GM12878 (cell line): ENCODE data around the gene PRRT4.
A peak's percentile ranks its signal among the peaks of the same experiment; 100 is the strongest.

ENCODE experiments used
- CTCF ChIP-seq, 3 experiments: IDR thresholded peaks in 2 of 3; conservative IDR thresholded peaks in 1 of 3; 2 replicates each; pipeline ENCODE4 v1.5.1; 2011; ENCODE audit warnings: low read depth in 3 of 3, low read length in 3 of 3, mild to moderate bottlenecking in 3 of 3, control low read depth in 2 of 3, moderate library complexity in 2 of 3, inconsistent platforms in 1 of 3, mixed read lengths in 1 of 3; ENCODE audit not compliant: control insufficient read depth in 2 of 3, insufficient read depth in 1 of 3; ENCODE audit errors: extremely low read depth in 1 of 3
- FOS ChIP-seq: IDR thresholded peaks from 3 replicates; pipeline ENCODE4 v1.6.1; 2011; ENCODE audit warnings: borderline replicate concordance; ENCODE audit not compliant: insufficient read length; ENCODE audit errors: extremely low read depth
- FOXM1 ChIP-seq: IDR thresholded peaks from 2 replicates; pipeline ENCODE4 v1.6.1; 2012; ENCODE audit warnings: low read depth, mild to moderate bottlenecking, inconsistent platforms, low read length, moderate library complexity
- NFIC ChIP-seq: IDR thresholded peaks from 2 replicates; pipeline ENCODE4 v1.6.1; 2012; ENCODE audit warnings: low read depth, mild to moderate bottlenecking, inconsistent platforms, low read length, moderate library complexity
- PAX5 ChIP-seq: IDR thresholded peaks from 2 replicates; pipeline ENCODE4 v1.6.1; 2011; ENCODE audit warnings: low read depth, low read length, borderline replicate concordance
- REST ChIP-seq: IDR thresholded peaks from 2 replicates; pipeline ENCODE4 v1.6.1; 2012; ENCODE audit warnings: mild to moderate bottlenecking, low read depth, low read length
- TARDBP ChIP-seq: IDR thresholded peaks from 2 replicates; pipeline ENCODE4 v1.6.1; 2016; ENCODE audit warnings: borderline replicate concordance

- TF ChIP-seq NFIC (no peak), FOS (no peak), REST (no peak), CTCF (IDR thresholded peaks at IDR 0.05 in 2 of 3, conservative IDR thresholded peaks at IDR 0.05 in 1 of 3; ENCODE audit: control insufficient read depth in 2 of 3, extremely low read depth in 1 of 3, insufficient read depth in 1 of 3, low read depth in 3 of 3, low read length in 3 of 3) (peak in 1 of 3 experiments; percentile 18; a peak in 1 of 6 replicates), TARDBP (no peak), PAX5 (no peak), FOXM1 (no peak)
Measured at GRCh38 chr7:128405471-128406313, 44.2 kb upstream of the PRRT4 start.
